NCI-H2081 treated with DMSO at 0.1 percent for 48 hours (cell line): ENCODE measurements around the gene EXOC1.
"Not testable (repeated sequence)": the region's sequence is repeated elsewhere in the genome, so short reads cannot be mapped to it uniquely, and the experiment has no call there.

Source experiments
- DNase-seq: peaks from one replicate; lab custom pipeline; 2025; lab: John Stamatoyannopoulos, UW

Gene EXOC1

GRCh38 chr4:55853484-55854046 is at the start of gene EXOC1:
Gene EXOC1, plus strand, starts transcription at chr4:55853648. Its CDS starts 4,676 bp downstream, at chr4:55858324.
- DNase-seq: peak; percentile 66

- no peak for DNase-seq
These were observed 45.9 kb upstream of the EXOC1 start for GRCh38 chr4:55807556-55807955.

GRCh38 chr4:55808186-55808585 is 45.3 kb upstream of the EXOC1 start:
- no peak for DNase-seq

- DNase-seq: no peak
These were observed 44.8 kb upstream of the EXOC1 start for GRCh38 chr4:55808632-55809031.

GRCh38 chr4:55817691-55818090 is 35.8 kb upstream of the EXOC1 start:
- no peak for DNase-seq

- no peak for DNase-seq
These were observed 33.8 kb upstream of the EXOC1 start, which contains the start of gene EXOC1L for GRCh38 chr4:55819634-55820033. Gene EXOC1L, plus strand, starts transcription at chr4:55819790. Its CDS starts 237 bp downstream, at chr4:55820027.

GRCh38 chr4:55820279-55820678 is 33.2 kb upstream of the EXOC1 start:
- DNase-seq: no peak

- DNase-seq: no peak
These were observed 31.1 kb upstream of the EXOC1 start for GRCh38 chr4:55822329-55822728.

GRCh38 chr4:55824865-55825264 is 28.6 kb upstream of the EXOC1 start:
- no peak for DNase-seq

GRCh38 chr4:55826986-55827385 is 26.5 kb upstream of the EXOC1 start:
- no peak for DNase-seq

- no peak for DNase-seq
These were observed 25.9 kb upstream of the EXOC1 start for GRCh38 chr4:55827582-55827981.

- DNase-seq: no peak
These were observed 23.4 kb upstream of the EXOC1 start for GRCh38 chr4:55830048-55830447.

- no peak for DNase-seq
These were observed 22.7 kb upstream of the EXOC1 start for GRCh38 chr4:55830716-55831115.

GRCh38 chr4:55834086-55834795 is 19.2 kb upstream of the EXOC1 start:
- DNase-seq: no peak

GRCh38 chr4:55837903-55838302 is 15.5 kb upstream of the EXOC1 start:
- no peak for DNase-seq

- no peak for DNase-seq
These were observed 15.1 kb upstream of the EXOC1 start for GRCh38 chr4:55838356-55838755.

- DNase-seq: no peak
These were observed 14.5 kb upstream of the EXOC1 start for GRCh38 chr4:55838952-55839351.

GRCh38 chr4:55840956-55841355 is 12.5 kb upstream of the EXOC1 start:
- DNase-seq: no peak

GRCh38 chr4:55841373-55842239 is 11.8 kb upstream of the EXOC1 start:
- not testable (repeated sequence) for DNase-seq

- DNase-seq: not testable (repeated sequence)
These were observed 11.1 kb upstream of the EXOC1 start for GRCh38 chr4:55842312-55842711.

GRCh38 chr4:55849724-55850123 is 3.7 kb upstream of the EXOC1 start:
- DNase-seq: no peak

- DNase-seq: no peak
These were observed 1.6 kb upstream of the EXOC1 start for GRCh38 chr4:55851885-55852284.

GRCh38 chr4:55854129-55854528 is 681 bp downstream of the EXOC1 start:
- no peak for DNase-seq
